ENCODE data around the gene TIMP2. TPM values are rescaled to one million over a fixed set of nuclear protein-coding genes. Genes with fewer than 3 reads are reported as not detected.

The TIMP2 gene
- total RNA-seq, 1 experiment from 2014 or later: 114 TPM

DNA sequence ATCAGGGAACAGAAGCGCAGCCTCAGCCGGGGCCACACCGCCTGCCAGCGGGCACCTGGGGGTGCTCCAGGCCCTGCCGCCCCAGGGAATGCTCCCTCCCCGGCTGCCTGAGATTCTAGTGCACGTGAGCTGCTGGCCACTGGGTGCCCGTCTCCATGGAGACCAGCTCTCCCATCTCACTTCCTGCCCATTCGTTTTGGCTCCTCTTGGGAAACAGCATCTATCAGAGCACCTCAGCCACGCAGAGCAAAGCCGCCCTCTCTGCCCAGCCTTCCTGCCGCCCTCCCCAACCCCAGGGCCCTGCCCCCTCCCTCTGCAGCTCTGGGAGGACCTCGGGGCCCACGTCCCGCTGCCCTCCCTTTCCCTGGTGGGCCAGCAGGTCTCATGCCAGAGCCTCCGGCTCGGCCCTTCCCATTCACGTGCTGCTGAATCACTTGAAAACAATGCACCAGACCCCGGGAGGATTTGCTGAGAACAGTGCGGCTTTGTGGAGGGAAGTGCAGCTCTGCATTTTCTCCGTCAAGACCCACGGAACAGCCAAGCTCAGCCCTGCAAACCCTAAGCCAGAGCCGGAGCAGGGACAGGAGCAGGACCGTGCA, 41.6 kb downstream of the TIMP2 start:
- TF ChIP-seq EZH2 (IDR thresholded peaks at IDR 0.05; ENCODE audit: low read depth): no peak
- TF ChIP-seq, protein P1, sequence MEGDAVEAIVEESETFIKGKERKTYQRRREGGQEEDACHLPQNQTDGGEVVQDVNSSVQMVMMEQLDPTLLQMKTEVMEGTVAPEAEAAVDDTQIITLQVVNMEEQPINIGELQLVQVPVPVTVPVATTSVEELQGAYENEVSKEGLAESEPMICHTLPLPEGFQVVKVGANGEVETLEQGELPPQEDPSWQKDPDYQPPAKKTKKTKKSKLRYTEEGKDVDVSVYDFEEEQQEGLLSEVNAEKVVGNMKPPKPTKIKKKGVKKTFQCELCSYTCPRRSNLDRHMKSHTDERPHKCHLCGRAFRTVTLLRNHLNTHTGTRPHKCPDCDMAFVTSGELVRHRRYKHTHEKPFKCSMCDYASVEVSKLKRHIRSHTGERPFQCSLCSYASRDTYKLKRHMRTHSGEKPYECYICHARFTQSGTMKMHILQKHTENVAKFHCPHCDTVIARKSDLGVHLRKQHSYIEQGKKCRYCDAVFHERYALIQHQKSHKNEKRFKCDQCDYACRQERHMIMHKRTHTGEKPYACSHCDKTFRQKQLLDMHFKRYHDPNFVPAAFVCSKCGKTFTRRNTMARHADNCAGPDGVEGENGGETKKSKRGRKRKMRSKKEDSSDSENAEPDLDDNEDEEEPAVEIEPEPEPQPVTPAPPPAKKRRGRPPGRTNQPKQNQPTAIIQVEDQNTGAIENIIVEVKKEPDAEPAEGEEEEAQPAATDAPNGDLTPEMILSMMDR (conservative IDR thresholded peaks at IDR 0.05): no peak
- peak overlapping the region; percentile 93 for H3K27ac ChIP-seq
- H3K4me2 ChIP-seq: peak overlapping the region; percentile 73
- CTCF ChIA-PET: interaction anchor here (0.5 to 0.6 kb wide), 2 partner anchors 20 to 859 kb away, joined by 3 read pairs; no protein-coding TSS in a partner anchor
- no TSS peak for BruUV-seq (replicated peaks)
- no peak overlapping the region; the same call in 1 of the 2 replicates for H2AFZ ChIP-seq
- H3F3A ChIP-seq (ENCODE audit: insufficient read depth, low read depth): peaks cover 23% of the 10 kb centered on the region; the same call in 1 of the 2 replicates
- H3K4me3 ChIP-seq: peak overlapping the region; percentile 39; the same call in 1 of the 2 replicates
- DNase-seq: peak; percentile 77 to 86
- POLR2A ChIA-PET (ENCODE audit: unreplicated experiment): interaction anchor here (0.6 to 1.0 kb wide), 3 partner anchors 16 to 508 kb away, joined by 3 to 4 read pairs (median 3); no protein-coding TSS in a partner anchor
- peaks cover 48% of the 10 kb centered on the region for H3K4me1 ChIP-seq (replicated peaks; ENCODE audit: insufficient read depth)
- H4K20me1 ChIP-seq (ENCODE audit: insufficient read depth): no peaks in the 10 kb centered on the region
- H3K27me3 ChIP-seq (ENCODE audit: insufficient read depth, low read depth): no peaks in the 10 kb centered on the region
- H3K36me3 ChIP-seq (ENCODE audit: low read depth): no peaks in the 10 kb centered on the region
- no peaks in the 10 kb centered on the region for H3K9me3 ChIP-seq (ENCODE audit: insufficient read depth, low read depth)
- intact Hi-C loops (cut with micrococcal nuclease; ENCODE audit: unreplicated experiment): loop anchor here (1.0 to 5.0 kb wide), 3 partner anchors 33 to 49 kb away; partner anchors contain the start of gene USP36
- H3K9me2 ChIP-seq (ENCODE audit: insufficient read depth): no peaks in the 10 kb centered on the region
- peaks cover 12% of the 10 kb centered on the region for H3K79me2 ChIP-seq (ENCODE audit: low read depth)

DNA sequence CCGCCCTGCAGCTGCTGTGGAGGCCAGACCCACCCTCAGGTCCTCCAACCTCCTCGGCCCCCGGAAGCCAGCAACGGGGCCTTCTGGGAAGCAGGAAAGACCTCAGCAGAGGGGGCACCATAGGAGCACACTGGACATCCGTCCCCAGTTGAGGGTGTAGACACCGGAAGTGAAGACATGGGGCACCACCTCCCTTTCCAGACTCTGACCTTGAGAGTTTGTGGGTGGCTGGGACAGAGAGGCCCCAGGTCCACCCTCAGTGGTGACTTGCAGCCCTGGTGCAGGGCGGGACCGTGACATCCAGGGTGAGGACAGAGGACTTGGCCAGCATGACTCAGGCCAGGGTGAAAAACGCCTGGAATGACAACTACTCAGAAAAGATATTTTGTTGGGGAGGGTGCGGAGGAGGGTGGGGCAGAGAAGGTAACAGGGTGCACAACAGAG, 42.1 kb downstream of the TIMP2 start:
- peak; percentile 90 to 94 for DNase-seq
- H3K36me3 ChIP-seq (ENCODE audit: low read depth): no peaks in the 10 kb centered on the region
- no peak for TF ChIP-seq EZH2 (IDR thresholded peaks at IDR 0.05; ENCODE audit: low read depth)
- TF ChIP-seq, protein P1 (conservative IDR thresholded peaks at IDR 0.05): no peak
- BruUV-seq (replicated peaks): no TSS peak
- H3K27me3 ChIP-seq (ENCODE audit: insufficient read depth, low read depth): no peaks in the 10 kb centered on the region
- intact Hi-C loops (cut with micrococcal nuclease; ENCODE audit: unreplicated experiment): loop anchor here (1.0 to 5.0 kb wide), 3 partner anchors 33 to 49 kb away; partner anchors contain the start of gene USP36
- peak overlapping the region; percentile 39; the same call in 1 of the 2 replicates for H3K4me3 ChIP-seq
- POLR2A ChIA-PET (ENCODE audit: unreplicated experiment): interaction anchor here (0.7 kb wide), 1 partner anchor 43 kb away, joined by 4 read pairs; no protein-coding TSS in a partner anchor
- H3K4me1 ChIP-seq (replicated peaks; ENCODE audit: insufficient read depth): peaks cover 48% of the 10 kb centered on the region
- CTCF ChIA-PET: interaction anchor here (0.5 kb wide), 1 partner anchor 859 kb away, joined by 3 read pairs; no protein-coding TSS in a partner anchor
- no peaks in the 10 kb centered on the region for H4K20me1 ChIP-seq (ENCODE audit: insufficient read depth)
- H3K27ac ChIP-seq: peak overlapping the region; percentile 93
- H3F3A ChIP-seq (ENCODE audit: insufficient read depth, low read depth): peaks cover 23% of the 10 kb centered on the region; the same call in 1 of the 2 replicates
- peak overlapping the region; percentile 73 for H3K4me2 ChIP-seq
- H3K79me2 ChIP-seq (ENCODE audit: low read depth): peaks cover 12% of the 10 kb centered on the region
- H3K9me3 ChIP-seq (ENCODE audit: insufficient read depth, low read depth): no peaks in the 10 kb centered on the region
- no peaks in the 10 kb centered on the region for H3K9me2 ChIP-seq (ENCODE audit: insufficient read depth)
- 0 out of 2 replicates have a peak overlapping the region, but pooled peaks have one; percentile 66 for H2AFZ ChIP-seq

DNA sequence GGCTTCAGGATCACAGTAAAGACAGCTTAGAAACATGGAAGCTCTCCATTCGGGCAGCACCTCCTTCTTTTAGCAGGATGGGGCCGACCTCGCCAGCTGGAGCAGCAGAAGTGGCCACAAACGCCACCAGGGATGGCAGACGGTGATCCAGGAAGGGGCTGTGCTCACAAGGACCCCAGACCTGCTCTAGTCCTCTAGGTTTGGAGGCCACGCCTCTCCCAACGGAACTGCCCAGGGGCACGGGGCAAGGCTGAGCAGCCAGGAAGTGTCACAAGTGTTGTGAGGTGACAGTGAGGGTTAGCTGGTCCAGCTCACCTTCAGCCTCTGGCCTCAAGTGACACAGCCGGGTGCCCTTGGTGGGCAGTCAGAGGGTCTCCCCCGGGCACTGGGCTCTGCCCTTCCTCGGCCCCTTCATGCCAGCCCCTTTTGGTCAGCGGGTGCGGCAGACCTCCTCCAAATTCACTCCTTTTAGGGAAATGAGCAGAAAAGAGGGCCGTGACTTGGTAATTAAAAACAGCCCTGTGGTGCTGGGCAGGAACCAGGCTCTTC, 42.6 kb downstream of the TIMP2 start:
- peak; percentile 39 to 51 for DNase-seq
- Histone ChIP-seq H4K20me1 (ENCODE audit: insufficient read depth) (no peaks in the 10 kb centered on the region), H3K36me3 (ENCODE audit: low read depth) (no peaks in the 10 kb centered on the region), H3F3A (ENCODE audit: insufficient read depth, low read depth) (peaks cover 23% of the 10 kb centered on the region; the same call in 1 of the 2 replicates), H3K27me3 (ENCODE audit: insufficient read depth, low read depth) (no peaks in the 10 kb centered on the region), H3K9me2 (ENCODE audit: insufficient read depth) (no peaks in the 10 kb centered on the region), H3K9me3 (ENCODE audit: insufficient read depth, low read depth) (no peaks in the 10 kb centered on the region), H3K79me2 (ENCODE audit: low read depth) (peaks cover 12% of the 10 kb centered on the region), H2AFZ (0 out of 2 replicates have a peak overlapping the region, but pooled peaks have one; percentile 66), H3K4me1 (replicated peaks; ENCODE audit: insufficient read depth) (peaks cover 48% of the 10 kb centered on the region), H3K4me3 (peak overlapping the region; percentile 39; the same call in 1 of the 2 replicates), H3K27ac (peak overlapping the region; percentile 93), H3K4me2 (peak overlapping the region; percentile 73)
- TSS peak; percentile 96 for BruUV-seq (replicated peaks)
- ChIA-PET POLR2A (ENCODE audit: unreplicated experiment) (interaction anchor here (0.6 to 0.7 kb wide), 2 partner anchors 44 to 77 kb away, joined by 4 read pairs; no protein-coding TSS in a partner anchor), CTCF (interaction anchor here (0.6 kb wide), 1 partner anchor 23 kb away, joined by 4 read pairs; no protein-coding TSS in a partner anchor)
- intact Hi-C loops (cut with micrococcal nuclease; ENCODE audit: unreplicated experiment): loop anchor here (1.0 to 5.0 kb wide), 3 partner anchors 34 to 50 kb away; partner anchors contain the start of gene USP36
- TF ChIP-seq EZH2 (IDR thresholded peaks at IDR 0.05; ENCODE audit: low read depth): no peak
- TF ChIP-seq, protein P1 (conservative IDR thresholded peaks at IDR 0.05): no peak
